ENCODE data around the gene CFAP68.

DNA sequence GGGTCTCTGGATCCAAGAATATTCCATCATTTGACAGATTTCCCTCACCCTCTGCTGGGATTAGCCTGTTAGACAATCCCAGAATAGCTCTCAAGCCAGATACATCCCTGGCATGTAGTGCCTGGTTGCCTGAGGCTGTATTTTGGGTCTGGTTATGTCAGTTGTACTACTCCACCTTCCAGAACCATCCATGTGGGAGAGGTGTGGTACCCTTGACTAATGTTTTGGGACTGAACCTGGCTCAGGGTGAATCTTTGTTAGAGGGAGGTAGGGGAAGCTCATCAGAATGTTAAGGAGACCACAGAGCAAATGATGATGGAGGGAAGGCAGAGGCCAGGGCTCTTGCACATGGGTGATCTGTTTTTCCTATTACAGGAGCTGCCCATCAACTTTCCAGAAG lies 44.6 kb downstream of the CFAP68 start:
- TF ChIP-seq CTCF (tag by site-specific recombination; IDR thresholded peaks at IDR 0.05), result no peak
- no peak for TF ChIP-seq REST (tag by site-specific recombination; IDR thresholded peaks at IDR 0.05)
- no peak for TF ChIP-seq BCL11A (tag by site-specific recombination; IDR thresholded peaks at IDR 0.05; ENCODE audit: low read depth)
- TF ChIP-seq YY1 (tag by site-specific recombination; IDR thresholded peaks at IDR 0.05), result no peak
- TF ChIP-seq ZNF555 (tag by site-specific recombination; conservative IDR thresholded peaks at IDR 0.05), result no peak
- TF ChIP-seq WT1 (tag by site-specific recombination; IDR thresholded peaks at IDR 0.05), result no peak
- no peak for TF ChIP-seq ZFP41 (tag by site-specific recombination; IDR thresholded peaks at IDR 0.05; ENCODE audit: borderline replicate concordance)
- TF ChIP-seq HOXA7 (CRISPR knock-in tag; IDR thresholded peaks at IDR 0.05; ENCODE audit: borderline replicate concordance), result no peak
- TF ChIP-seq ZNF600 (tag by site-specific recombination; IDR thresholded peaks at IDR 0.05), result no peak
- TF ChIP-seq SALL2 (tag by site-specific recombination; IDR thresholded peaks at IDR 0.05; ENCODE audit: borderline replicate concordance), result no peak
- TF ChIP-seq ZBTB1 (tag by site-specific recombination; IDR thresholded peaks at IDR 0.05), result no peak
- TF ChIP-seq, protein P1, sequence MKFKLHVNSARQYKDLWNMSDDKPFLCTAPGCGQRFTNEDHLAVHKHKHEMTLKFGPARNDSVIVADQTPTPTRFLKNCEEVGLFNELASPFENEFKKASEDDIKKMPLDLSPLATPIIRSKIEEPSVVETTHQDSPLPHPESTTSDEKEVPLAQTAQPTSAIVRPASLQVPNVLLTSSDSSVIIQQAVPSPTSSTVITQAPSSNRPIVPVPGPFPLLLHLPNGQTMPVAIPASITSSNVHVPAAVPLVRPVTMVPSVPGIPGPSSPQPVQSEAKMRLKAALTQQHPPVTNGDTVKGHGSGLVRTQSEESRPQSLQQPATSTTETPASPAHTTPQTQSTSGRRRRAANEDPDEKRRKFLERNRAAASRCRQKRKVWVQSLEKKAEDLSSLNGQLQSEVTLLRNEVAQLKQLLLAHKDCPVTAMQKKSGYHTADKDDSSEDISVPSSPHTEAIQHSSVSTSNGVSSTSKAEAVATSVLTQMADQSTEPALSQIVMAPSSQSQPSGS (tag by site-specific recombination; IDR thresholded peaks at IDR 0.05; ENCODE audit: low read depth), result no peak
